IPS DF 4.7 (cell line): ENCODE results near the gene CT47C1.
"Not testable (repeated sequence)": the region's sequence is repeated elsewhere in the genome, so short reads cannot be mapped to it uniquely, and the experiment has no call there.

ENCODE experiments used
- DNase-seq: peaks from one replicate; pipeline ENCODE4 v3.0.0-alpha.2; 2013; ENCODE audit warnings: low spot score; ENCODE audit errors: extremely low read depth

The CT47C1 gene

GRCh38 chrX:119072744-119073143, at the start of gene CT47C1:
TSS of gene CT47C1 (plus strand) at chrX:119072993. CDS start at chrX:119073226, 233 bp downstream.
- no peak for DNase-seq

GRCh38 chrX:119025900-119026299, 46.9 kb upstream of the CT47C1 start:
- DNase-seq: no peak

- not testable (repeated sequence) for DNase-seq
Observed at GRCh38 chrX:119026344-119026743, 46.4 kb upstream of the CT47C1 start.

- DNase-seq: not testable (repeated sequence)
Observed at GRCh38 chrX:119027960-119028732, 44.6 kb upstream of the CT47C1 start.

DNA sequence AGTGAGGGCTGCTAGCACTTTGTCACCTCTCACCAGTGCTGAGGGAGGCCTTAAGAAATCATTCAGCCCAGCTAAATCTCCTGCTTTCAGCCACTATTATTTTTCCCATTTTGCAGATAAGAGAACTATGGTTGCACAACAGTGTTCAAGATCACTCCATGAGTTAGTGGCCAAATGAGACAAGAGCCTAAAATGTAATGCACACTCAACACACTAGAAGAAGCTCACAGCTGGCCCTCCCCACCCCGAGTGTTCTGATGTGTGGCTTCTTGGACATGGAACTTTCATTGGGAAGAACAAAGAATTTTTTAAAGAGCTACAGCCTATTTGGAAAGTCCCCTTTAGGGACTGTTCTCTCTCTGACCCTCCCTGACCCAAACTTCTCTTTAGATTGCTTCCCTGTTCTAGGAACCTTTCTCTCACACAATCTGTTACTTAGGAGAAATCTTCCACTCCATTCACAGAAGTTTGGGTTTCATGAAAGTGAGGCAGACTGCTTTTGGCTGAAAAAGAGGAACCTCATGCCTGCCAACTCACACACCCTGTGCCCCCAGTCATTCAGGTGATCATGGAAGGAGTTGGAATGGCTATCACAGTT, 44.0 kb upstream of the CT47C1 start:
- no peak for DNase-seq

DNA sequence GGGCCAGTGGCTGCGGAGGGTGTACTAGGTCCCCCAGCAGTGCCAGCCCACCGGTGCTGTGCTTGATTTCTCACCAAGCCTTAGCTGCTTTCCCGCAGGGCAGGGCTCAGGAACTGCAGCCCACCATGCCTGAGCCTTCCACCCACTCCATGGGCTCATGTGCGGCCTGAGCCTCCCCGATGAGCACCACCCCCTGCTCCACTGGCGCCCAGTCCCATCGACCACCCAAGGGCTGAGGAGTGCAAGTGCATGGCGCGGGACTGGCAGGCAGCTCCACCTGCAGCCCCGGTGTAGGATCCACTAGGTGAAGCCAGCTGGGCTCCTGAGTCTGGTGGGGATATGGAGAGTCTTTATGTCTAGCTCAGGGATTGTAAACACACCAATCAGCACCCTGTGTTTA, 43.1 kb upstream of the CT47C1 start:
- DNase-seq: not testable (repeated sequence)

DNA sequence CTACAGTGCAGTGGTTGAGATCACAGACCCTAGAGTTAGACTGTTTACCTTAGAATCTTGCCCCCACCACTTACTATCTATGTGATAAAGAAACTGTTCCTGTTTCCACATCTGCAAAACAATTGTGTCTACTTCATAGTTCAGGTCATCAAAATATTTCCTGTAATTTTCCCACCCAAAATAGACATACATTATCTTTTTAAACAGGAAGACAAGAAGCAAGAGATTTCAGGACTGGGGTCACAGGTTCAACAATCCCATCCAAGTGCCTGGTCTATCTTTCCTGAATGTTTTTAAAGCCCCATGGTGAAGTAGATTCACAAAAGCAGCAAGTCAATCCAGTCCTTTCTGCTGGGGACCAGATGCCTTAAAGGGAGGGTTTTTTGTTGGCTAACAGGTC, 41.8 kb upstream of the CT47C1 start:
- no peak for DNase-seq

DNA sequence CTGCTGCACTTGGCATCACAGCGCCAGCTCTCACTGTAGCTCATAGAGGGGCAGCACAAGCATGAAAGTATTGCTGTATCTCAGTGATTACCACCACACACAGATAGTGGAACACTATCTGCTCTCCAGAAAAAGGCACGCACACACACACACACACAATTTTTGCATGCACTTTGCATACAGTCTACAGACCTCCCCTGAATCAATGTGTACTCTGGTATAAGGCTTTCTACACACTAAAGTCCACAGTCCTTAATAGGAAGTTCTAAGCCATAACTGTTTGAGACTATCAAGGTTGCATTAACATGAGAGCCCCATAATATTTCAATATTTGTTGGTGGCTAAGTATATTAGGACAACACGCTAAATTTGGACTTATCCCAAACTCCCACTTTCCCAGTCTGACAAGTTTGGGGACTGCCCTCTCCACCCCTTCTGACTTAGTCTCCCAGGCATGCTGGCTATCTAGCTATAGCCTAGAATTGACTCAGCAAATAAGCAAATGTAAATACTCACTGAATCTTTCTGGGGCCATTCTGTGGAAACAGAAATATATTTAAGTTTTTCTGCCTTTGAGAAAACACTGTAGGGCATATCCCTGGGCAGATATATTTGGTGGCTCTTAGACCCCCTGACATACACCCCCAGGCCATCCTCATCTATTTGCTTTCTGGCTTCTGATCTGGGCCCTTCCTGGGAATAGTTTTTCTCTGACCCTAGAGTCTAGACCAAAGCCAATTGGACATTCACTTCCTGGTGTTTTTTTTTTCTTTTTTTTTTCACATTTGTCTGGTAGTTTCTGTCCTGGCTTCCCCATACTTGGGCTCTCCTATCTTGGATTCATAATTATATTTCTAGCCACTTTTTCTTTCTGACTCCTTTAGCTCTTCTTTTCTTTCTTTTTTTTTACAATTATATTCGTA, 36.4 kb upstream of the CT47C1 start:
- DNase-seq: no peak

DNA sequence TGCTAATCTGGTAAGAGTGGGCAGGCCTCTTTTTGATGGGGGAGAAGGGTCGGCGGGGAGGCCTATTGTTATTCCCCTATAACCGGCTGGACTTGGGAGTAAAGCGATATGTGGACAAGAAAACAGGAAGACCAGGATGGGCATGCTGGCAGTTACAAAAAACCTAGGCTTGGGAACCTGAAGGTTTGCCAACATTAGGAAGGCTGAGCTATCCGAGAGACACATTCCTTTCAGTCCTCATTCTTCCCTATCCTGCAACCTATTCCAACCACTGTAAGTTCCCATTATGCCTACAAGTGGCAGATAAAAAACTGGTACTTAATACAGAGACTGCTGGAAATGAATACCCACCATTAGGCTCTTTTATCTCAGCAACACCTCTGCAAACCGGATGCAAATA, 32.4 kb upstream of the CT47C1 start:
- no peak for DNase-seq

GRCh38 chrX:119041175-119041574, 31.6 kb upstream of the CT47C1 start:
- no peak for DNase-seq

GRCh38 chrX:119042040-119042439, 30.8 kb upstream of the CT47C1 start:
- no peak for DNase-seq

GRCh38 chrX:119042996-119043395, 29.8 kb upstream of the CT47C1 start:
- no peak for DNase-seq

- DNase-seq: no peak
Observed at GRCh38 chrX:119045884-119046283, 26.9 kb upstream of the CT47C1 start.

- DNase-seq: no peak
Observed at GRCh38 chrX:119055687-119056086, 17.1 kb upstream of the CT47C1 start.

DNA sequence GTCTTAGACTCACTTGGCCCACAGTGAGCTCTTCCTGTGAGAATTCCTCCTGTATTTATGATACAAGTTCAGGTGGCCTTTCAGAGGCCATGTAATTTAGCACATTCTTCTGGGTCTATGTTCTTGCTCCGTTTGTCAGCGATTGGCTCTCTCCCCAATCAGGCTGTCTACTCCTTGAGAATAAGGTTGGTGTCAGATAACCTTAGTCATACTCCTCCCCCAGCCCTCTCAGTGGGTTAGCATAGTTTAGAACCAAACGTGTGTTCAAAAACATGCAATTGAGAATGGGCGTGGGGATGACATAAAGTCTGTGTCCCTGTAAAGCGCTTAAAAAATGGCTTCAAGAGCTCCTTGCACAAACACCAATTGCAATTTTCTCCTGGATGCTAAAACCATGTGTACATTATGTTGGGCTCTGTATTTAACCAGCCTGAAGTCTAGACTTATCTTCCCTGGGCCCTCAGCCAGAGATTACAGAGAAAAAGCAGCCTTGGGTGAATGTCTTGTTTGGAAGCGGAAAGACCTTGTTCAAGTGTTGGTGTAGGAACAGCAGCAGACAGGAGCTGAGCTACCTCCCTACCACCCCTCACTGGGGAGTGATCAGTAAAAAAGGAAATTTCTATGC, 9.9 kb upstream of the CT47C1 start:
- no peak for DNase-seq

- DNase-seq: no peak
Observed at GRCh38 chrX:119063428-119063827, 9.4 kb upstream of the CT47C1 start.

DNA sequence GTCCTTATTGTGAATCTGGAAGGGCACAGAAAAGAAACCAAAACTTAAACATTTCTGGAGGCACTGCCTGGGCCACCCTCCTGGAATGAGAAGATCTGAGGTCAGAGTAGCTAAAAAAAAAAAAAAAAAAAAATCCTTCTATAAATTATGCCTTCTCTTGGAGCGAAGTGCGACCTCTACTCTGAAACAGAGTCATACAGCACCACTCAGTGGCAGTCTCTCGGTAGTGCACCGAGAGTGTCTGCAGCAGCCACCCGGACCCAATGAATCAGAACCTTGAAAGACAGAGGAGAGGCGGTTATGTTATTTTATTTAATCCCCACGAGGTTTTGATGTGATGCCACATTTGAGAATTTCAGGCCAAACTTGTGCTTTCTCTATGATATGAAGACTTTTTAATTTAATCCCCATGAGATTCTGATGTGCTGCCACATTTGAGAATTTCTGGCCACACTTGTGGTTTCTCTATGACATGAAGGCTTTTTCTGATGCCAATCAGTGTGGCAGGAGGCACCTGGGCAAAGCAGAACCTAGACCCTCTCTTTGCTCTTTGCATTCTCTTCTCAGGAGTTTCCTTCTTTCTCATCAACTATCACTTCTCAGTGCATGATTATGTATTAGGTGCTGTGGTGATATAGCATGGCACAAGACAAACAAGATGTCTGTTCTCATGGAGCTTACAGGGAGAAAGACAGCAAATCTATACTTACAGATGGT, 5.6 kb upstream of the CT47C1 start:
- DNase-seq: no peak

DNA sequence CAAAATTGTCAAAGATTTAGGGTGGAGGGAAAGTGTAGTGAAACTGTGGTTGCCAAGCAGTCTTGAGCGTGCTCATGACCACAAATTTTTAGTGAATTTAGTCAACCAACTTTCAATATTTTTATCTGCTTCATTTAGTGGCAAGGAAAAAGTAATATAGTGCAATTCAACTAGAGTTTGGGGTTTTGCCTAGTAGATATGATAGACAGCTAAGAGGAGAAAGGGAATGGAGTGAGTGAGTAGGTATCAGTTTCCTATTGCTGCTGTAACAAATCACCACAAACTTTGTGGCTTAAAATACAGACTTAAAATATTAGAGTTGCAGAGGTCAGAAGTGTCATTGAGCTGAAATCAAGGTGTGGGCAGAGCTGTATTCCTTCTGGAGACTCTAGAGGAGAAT, 3.7 kb upstream of the CT47C1 start:
- DNase-seq: no peak

DNA sequence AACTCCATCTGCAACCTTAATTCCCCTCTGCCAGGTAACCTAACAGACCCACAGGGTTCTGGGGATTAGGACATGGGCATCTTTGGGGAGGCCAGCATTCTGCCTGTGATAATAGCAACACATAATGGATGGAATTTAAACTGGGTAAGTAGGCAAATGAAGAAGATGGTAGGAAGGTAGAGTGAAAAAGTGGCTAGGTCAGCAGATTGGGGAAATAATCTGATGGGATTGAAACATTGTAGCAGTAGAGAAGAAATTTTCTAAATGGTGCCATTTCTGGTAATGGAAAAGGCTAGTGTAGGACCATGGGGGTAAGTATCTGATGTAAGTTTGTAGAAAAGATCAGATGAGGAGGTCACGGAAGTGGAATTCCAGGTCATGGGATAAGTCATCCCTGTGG, 3.0 kb upstream of the CT47C1 start:
- DNase-seq: no peak

DNA sequence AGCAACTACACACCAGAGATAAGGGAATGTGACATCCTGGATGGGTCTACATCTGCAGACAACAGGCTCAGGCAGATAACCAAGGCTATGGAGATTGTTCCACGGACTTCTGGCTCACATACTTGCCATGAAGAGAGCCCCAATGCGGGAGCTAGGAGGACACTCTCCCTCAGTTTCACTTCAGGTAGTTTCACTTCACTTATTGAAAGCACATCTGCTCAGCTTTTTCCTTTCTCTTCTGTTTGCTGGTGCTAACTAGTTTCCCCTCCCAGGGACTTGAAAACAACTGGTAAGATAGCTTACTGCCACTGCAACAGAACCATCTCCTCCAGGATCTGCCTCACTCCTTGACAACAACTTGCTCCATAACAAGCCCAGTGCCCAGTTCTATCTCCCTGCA, 1.4 kb upstream of the CT47C1 start:
- DNase-seq: no peak
